Measurements from ENCODE around the gene DPP3.
"Not testable (repeated sequence)": the region's sequence is repeated elsewhere in the genome, so short reads cannot be mapped to it uniquely, and the experiment has no call there.

Gene DPP3

DNA sequence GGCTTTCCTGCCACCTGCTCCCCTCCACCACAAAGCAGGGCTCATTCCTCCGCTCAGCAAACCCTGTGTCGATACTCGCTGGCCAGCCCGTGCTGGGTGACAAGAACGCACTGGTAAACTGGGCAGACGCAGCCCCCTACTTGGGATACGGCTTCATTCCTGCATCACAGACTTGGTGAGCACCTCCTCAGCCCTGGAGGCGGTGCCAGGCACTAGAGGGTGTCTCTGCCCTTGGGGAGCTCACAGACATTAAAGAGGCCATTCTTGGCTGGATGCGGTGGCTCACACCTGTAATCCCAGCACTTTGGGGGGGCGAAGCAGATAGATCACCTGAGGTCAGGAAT, 59.6 kb downstream of the DPP3 start:
- H3K36me3 ChIP-seq (replicated peaks in 1 of 2; ENCODE audit: control insufficient read depth in 2 of 2, insufficient read depth in 2 of 2, low read length in 2 of 2), result peaks cover 9 to 31% of the 10 kb centered on the region in 2 donors
- no peak overlapping the region for H4K91ac ChIP-seq (ENCODE audit: low read depth, low read length, poor library complexity)
- WGBS, 2 donors (ENCODE audit: extremely low coverage in 2 of 2, insufficient read length in 2 of 2, insufficient replicate concordance in 1 of 2), result no CpG with 5 or more reads among the region's 10 CpGs
- peak overlapping the region; percentile 63 for H3K9ac ChIP-seq (ENCODE audit: low read depth, low read length, poor library complexity)
- H4K8ac ChIP-seq (ENCODE audit: low read depth, low read length), result no peak overlapping the region
- H2BK120ac ChIP-seq (ENCODE audit: low read depth, low read length), result no peak overlapping the region
- peaks cover 9 to 12% of the 10 kb centered on the region in 2 donors for H3K4me1 ChIP-seq (ENCODE audit: control insufficient read depth in 2 of 2, insufficient read depth in 1 of 2, low read depth in 1 of 2, low read length in 2 of 2)
- no peak overlapping the region for H2BK15ac ChIP-seq (ENCODE audit: low read length)
- H3K23ac ChIP-seq (ENCODE audit: low read depth, low read length, poor library complexity), result peak overlapping the region; percentile 52
- no peak overlapping the region for H3K4ac ChIP-seq (ENCODE audit: low read length)
- H3K27ac ChIP-seq (replicated peaks; ENCODE audit: low read length), result no peak overlapping the region
- no peaks in the 10 kb centered on the region for H3K79me1 ChIP-seq (ENCODE audit: low read depth, low read length)
- H3K14ac ChIP-seq (ENCODE audit: low read length), result no peak overlapping the region
- H2BK5ac ChIP-seq (ENCODE audit: low read length), result peak overlapping the region; percentile 71
- no peak for DNase-seq (ENCODE audit: low spot score)
- no peak overlapping the region for H3K4me2 ChIP-seq (ENCODE audit: insufficient read depth, low read length, poor library complexity, severe bottlenecking)
- H3K27me3 ChIP-seq (ENCODE audit: control insufficient read depth in 3 of 3, insufficient read depth in 3 of 3, low read depth in 1 of 3, low read length in 3 of 3), result no peaks in the 10 kb centered on the region
- H2BK12ac ChIP-seq (ENCODE audit: low read length), result no peak overlapping the region
- H3K18ac ChIP-seq (ENCODE audit: low read length), result no peak overlapping the region
- peak overlapping the region; percentile 79 for H2AK5ac ChIP-seq (ENCODE audit: low read depth, low read length)
- no peak overlapping the region for H2AFZ ChIP-seq (ENCODE audit: low read length)
- no peaks in the 10 kb centered on the region for H3K9me3 ChIP-seq (replicated peaks in 1 of 2; ENCODE audit: control insufficient read depth in 2 of 2, insufficient read depth in 1 of 2, low read depth in 1 of 2, low read length in 2 of 2)
- H3K4me3 ChIP-seq (ENCODE audit: low read length in 2 of 2), result no peak overlapping the region

DNA sequence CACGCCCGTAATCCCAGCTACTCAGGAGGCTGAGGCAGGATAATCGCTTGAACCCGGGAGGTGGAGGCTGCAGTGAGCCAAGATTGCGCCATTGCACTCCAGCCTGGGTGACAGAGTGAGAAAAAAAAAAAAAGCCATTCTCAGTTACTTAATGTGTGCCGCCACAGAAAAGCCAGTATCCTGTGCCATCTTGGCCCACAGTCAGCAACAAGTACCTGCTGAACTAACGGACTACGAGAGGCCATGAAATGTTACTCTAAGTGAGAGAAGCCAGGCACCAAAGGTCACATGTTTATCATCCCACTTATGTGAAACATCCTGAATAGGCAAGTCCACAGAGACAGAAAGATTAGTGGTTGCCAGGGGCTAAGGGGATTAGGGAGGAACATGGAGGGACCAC, 60.4 kb downstream of the DPP3 start:
- H2BK120ac ChIP-seq (ENCODE audit: low read depth, low read length); H3K14ac ChIP-seq (ENCODE audit: low read length); H3K4me2 ChIP-seq (ENCODE audit: insufficient read depth, low read length, poor library complexity, severe bottlenecking); H3K27ac ChIP-seq (replicated peaks; ENCODE audit: low read length); H2AK5ac ChIP-seq (ENCODE audit: low read depth, low read length); H3K9me3 ChIP-seq (replicated peaks in 1 of 2; ENCODE audit: control insufficient read depth in 2 of 2, insufficient read depth in 1 of 2, low read depth in 1 of 2, low read length in 2 of 2); H3K4ac ChIP-seq (ENCODE audit: low read length); DNase-seq (ENCODE audit: low spot score); H2BK5ac ChIP-seq (ENCODE audit: low read length); H3K23ac ChIP-seq (ENCODE audit: low read depth, low read length, poor library complexity); H3K4me3 ChIP-seq (ENCODE audit: low read length in 2 of 2); H3K9ac ChIP-seq (ENCODE audit: low read depth, low read length, poor library complexity); H4K91ac ChIP-seq (ENCODE audit: low read depth, low read length, poor library complexity); H3K79me1 ChIP-seq (ENCODE audit: low read depth, low read length); H3K18ac ChIP-seq (ENCODE audit: low read length); H3K27me3 ChIP-seq (ENCODE audit: control insufficient read depth in 3 of 3, insufficient read depth in 3 of 3, low read depth in 1 of 3, low read length in 3 of 3); H2BK15ac ChIP-seq (ENCODE audit: low read length); H2BK12ac ChIP-seq (ENCODE audit: low read length); H2AFZ ChIP-seq (ENCODE audit: low read length); H4K8ac ChIP-seq (ENCODE audit: low read depth, low read length): not testable (repeated sequence)
- peaks cover 9 to 12% of the 10 kb centered on the region in 2 donors for H3K4me1 ChIP-seq (ENCODE audit: control insufficient read depth in 2 of 2, insufficient read depth in 1 of 2, low read depth in 1 of 2, low read length in 2 of 2)
- H3K36me3 ChIP-seq (replicated peaks in 1 of 2; ENCODE audit: control insufficient read depth in 2 of 2, insufficient read depth in 2 of 2, low read length in 2 of 2), result peaks cover 9 to 29% of the 10 kb centered on the region in 2 donors
- no CpG with 5 or more reads among the region's 8 CpGs for WGBS, 2 donors (ENCODE audit: extremely low coverage in 2 of 2, insufficient read length in 2 of 2, insufficient replicate concordance in 1 of 2)

DNA sequence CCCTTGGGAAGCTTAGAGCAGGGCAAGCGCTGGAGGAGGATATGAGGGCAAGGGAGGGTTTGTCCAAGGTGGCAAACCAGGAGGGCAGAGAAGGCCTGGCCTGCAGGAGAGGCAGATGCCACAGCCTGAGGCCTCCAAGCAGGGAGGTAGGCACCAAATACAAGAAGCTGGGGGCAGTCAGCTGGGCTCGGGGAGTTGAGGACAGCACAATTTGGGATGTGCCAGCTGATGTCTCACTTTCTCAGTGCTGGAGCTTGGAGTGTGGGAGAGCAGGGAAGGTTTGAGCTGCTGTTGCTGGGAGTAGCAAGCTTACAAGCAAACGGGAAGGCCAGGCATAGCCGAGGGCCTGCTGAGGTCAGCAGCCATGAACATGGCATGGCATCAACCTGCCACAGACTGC, 61.7 kb downstream of the DPP3 start:
- Histone ChIP-seq H4K8ac (ENCODE audit: low read depth, low read length) (no peak overlapping the region), H3K36me3 (replicated peaks in 1 of 2; ENCODE audit: control insufficient read depth in 2 of 2, insufficient read depth in 2 of 2, low read length in 2 of 2) (peaks cover 9 to 20% of the 10 kb centered on the region in 2 donors), H3K4me1 (ENCODE audit: control insufficient read depth in 2 of 2, insufficient read depth in 1 of 2, low read depth in 1 of 2, low read length in 2 of 2) (peaks cover 9 to 14% of the 10 kb centered on the region in 2 donors), H2AK5ac (ENCODE audit: low read depth, low read length) (no peak overlapping the region), H2AFZ (ENCODE audit: low read length) (no peak overlapping the region), H2BK12ac (ENCODE audit: low read length) (peak overlapping the region; percentile 14), H3K27ac (replicated peaks; ENCODE audit: low read length) (no peak overlapping the region), H3K23ac (ENCODE audit: low read depth, low read length, poor library complexity) (peak overlapping the region; percentile 60), H2BK15ac (ENCODE audit: low read length) (no peak overlapping the region), H3K4me2 (ENCODE audit: insufficient read depth, low read length, poor library complexity, severe bottlenecking) (peak overlapping the region; percentile 18), H3K4ac (ENCODE audit: low read length) (no peak overlapping the region), H3K9me3 (replicated peaks in 1 of 2; ENCODE audit: control insufficient read depth in 2 of 2, insufficient read depth in 1 of 2, low read depth in 1 of 2, low read length in 2 of 2) (no peaks in the 10 kb centered on the region), H3K9ac (ENCODE audit: low read depth, low read length, poor library complexity) (peak overlapping the region; percentile 61), H3K18ac (ENCODE audit: low read length) (no peak overlapping the region), H2BK5ac (ENCODE audit: low read length) (no peak overlapping the region), H3K27me3 (ENCODE audit: control insufficient read depth in 3 of 3, insufficient read depth in 3 of 3, low read depth in 1 of 3, low read length in 3 of 3) (no peaks in the 10 kb centered on the region), H3K79me1 (ENCODE audit: low read depth, low read length) (no peaks in the 10 kb centered on the region), H3K14ac (ENCODE audit: low read length) (no peak overlapping the region), H3K4me3 (ENCODE audit: low read length in 2 of 2) (no peak overlapping the region), H2BK120ac (ENCODE audit: low read depth, low read length) (no peak overlapping the region), H4K91ac (ENCODE audit: low read depth, low read length, poor library complexity) (no peak overlapping the region)
- no peak for DNase-seq (ENCODE audit: low spot score)
- no CpG with 5 or more reads among the region's 4 CpGs for WGBS, 2 donors (ENCODE audit: extremely low coverage in 2 of 2, insufficient read length in 2 of 2, insufficient replicate concordance in 1 of 2)

DNA sequence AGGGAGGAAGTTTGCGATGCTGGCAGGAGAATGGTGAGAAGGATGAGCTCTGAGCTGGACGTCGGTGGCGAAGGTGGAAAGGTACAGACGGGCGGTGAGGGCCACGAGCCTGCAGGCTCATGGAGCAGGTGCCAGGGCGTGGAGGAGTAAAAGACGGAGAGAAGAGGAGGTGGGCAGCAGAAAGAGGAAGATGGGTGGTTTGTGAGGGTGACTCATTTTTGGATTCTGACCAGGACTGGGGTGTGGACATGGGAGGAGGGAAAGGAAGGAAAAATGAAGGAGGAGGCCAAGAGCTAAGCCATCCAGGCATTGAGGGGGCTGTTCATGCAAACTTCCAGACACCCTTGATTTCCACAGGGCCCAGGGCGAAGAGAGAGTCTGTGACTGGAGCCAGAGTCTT, 62.1 kb downstream of the DPP3 start:
- Histone ChIP-seq H3K23ac (ENCODE audit: low read depth, low read length, poor library complexity) (no peak overlapping the region), H3K9me3 (replicated peaks in 1 of 2; ENCODE audit: control insufficient read depth in 2 of 2, insufficient read depth in 1 of 2, low read depth in 1 of 2, low read length in 2 of 2) (no peaks in the 10 kb centered on the region), H3K9ac (ENCODE audit: low read depth, low read length, poor library complexity) (peak overlapping the region; percentile 61), H3K14ac (ENCODE audit: low read length) (no peak overlapping the region), H2BK15ac (ENCODE audit: low read length) (no peak overlapping the region), H4K8ac (ENCODE audit: low read depth, low read length) (no peak overlapping the region), H3K4me2 (ENCODE audit: insufficient read depth, low read length, poor library complexity, severe bottlenecking) (no peak overlapping the region), H3K27ac (replicated peaks; ENCODE audit: low read length) (no peak overlapping the region), H3K4ac (ENCODE audit: low read length) (no peak overlapping the region), H3K18ac (ENCODE audit: low read length) (no peak overlapping the region), H2BK5ac (ENCODE audit: low read length) (no peak overlapping the region), H2AFZ (ENCODE audit: low read length) (no peak overlapping the region), H2AK5ac (ENCODE audit: low read depth, low read length) (peak overlapping the region; percentile 17), H2BK12ac (ENCODE audit: low read length) (no peak overlapping the region), H3K79me1 (ENCODE audit: low read depth, low read length) (no peaks in the 10 kb centered on the region), H3K27me3 (ENCODE audit: control insufficient read depth in 3 of 3, insufficient read depth in 3 of 3, low read depth in 1 of 3, low read length in 3 of 3) (no peaks in the 10 kb centered on the region), H2BK120ac (ENCODE audit: low read depth, low read length) (peak overlapping the region; percentile 2), H3K4me1 (ENCODE audit: control insufficient read depth in 2 of 2, insufficient read depth in 1 of 2, low read depth in 1 of 2, low read length in 2 of 2) (peaks cover 14 to 19% of the 10 kb centered on the region in 2 donors), H3K4me3 (ENCODE audit: low read length in 2 of 2) (peak overlapping the region in 1 of 2 donors; percentile 14), H3K36me3 (replicated peaks in 1 of 2; ENCODE audit: control insufficient read depth in 2 of 2, insufficient read depth in 2 of 2, low read length in 2 of 2) (peaks cover 9 to 16% of the 10 kb centered on the region in 2 donors), H4K91ac (ENCODE audit: low read depth, low read length, poor library complexity) (no peak overlapping the region)
- DNase-seq (ENCODE audit: low spot score), result no peak
- no CpG with 5 or more reads among the region's 10 CpGs for WGBS, 2 donors (ENCODE audit: extremely low coverage in 2 of 2, insufficient read length in 2 of 2, insufficient replicate concordance in 1 of 2)
